GM12801 (cell line): ENCODE measurements around the gene SPRED3.

Source experiments
- TF ChIP-seq, protein P1 (sequence below): IDR thresholded peaks from one replicate; pipeline ENCODE4 v1.5.1; 2011; ENCODE audit warnings: control low read depth; ENCODE audit not compliant: insufficient read length; ENCODE audit errors: extremely low read depth

The SPRED3 gene

GRCh38 chr19:38376576-38376975 is 11.9 kb upstream of the SPRED3 start:
- TF ChIP-seq, protein P1, sequence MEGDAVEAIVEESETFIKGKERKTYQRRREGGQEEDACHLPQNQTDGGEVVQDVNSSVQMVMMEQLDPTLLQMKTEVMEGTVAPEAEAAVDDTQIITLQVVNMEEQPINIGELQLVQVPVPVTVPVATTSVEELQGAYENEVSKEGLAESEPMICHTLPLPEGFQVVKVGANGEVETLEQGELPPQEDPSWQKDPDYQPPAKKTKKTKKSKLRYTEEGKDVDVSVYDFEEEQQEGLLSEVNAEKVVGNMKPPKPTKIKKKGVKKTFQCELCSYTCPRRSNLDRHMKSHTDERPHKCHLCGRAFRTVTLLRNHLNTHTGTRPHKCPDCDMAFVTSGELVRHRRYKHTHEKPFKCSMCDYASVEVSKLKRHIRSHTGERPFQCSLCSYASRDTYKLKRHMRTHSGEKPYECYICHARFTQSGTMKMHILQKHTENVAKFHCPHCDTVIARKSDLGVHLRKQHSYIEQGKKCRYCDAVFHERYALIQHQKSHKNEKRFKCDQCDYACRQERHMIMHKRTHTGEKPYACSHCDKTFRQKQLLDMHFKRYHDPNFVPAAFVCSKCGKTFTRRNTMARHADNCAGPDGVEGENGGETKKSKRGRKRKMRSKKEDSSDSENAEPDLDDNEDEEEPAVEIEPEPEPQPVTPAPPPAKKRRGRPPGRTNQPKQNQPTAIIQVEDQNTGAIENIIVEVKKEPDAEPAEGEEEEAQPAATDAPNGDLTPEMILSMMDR, result no peak

DNA sequence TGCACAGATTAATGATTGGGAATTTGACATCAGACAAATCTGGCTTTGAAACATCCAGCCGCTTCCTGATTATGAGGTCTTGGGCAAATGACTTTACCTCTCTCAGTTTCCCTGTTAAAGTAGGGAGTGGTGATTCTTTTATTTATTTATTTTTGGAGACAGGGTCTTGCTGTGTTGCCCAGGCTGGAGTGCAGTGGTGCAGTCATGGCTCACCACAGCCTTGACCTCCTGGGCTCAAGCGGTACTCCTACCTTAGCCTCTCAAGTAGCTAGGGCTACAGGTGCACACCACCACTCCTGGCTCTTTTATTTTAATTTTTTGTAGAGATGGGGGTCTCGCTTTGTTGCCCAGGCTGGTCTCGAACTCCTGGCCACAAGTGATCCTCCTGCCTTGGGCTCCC is 11.4 kb upstream of the SPRED3 start:
- TF ChIP-seq, protein P1, result no peak

DNA sequence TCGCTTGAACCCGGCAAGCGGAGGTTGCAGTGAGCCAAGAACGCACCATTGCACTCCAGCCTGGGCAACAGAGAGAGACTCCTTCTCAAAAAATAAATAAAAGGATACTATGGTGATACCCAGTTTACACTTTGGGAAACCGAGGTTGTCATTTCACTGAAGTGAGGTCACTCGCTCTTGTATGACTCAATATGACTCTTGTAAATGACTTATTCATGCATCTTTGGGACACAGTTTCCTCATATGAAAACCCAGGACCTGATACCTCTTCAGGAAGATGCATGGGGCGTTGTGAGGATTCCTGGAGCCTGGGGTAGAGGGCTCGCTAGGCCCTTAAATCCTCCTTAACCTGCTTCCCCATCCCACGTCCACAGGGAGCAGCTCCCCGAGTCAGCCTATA is 9.6 kb upstream of the SPRED3 start:
- TF ChIP-seq, protein P1, result no peak

- TF ChIP-seq, protein P1, result no peak
These were observed 7.4 kb upstream of the SPRED3 start for GRCh38 chr19:38381138-38381537.

GRCh38 chr19:38383184-38383583 is 5.3 kb upstream of the SPRED3 start:
- TF ChIP-seq, protein P1, result no peak

- TF ChIP-seq, protein P1, result no peak
These were observed 4.8 kb upstream of the SPRED3 start for GRCh38 chr19:38383743-38384142.

- TF ChIP-seq, protein P1, result no peak
These were observed 4.1 kb upstream of the SPRED3 start for GRCh38 chr19:38384209-38385027.
